ENCODE results near the gene KLHL21.

The KLHL21 gene

GRCh38 chr1:6599141-6599975 lies 3.3 kb downstream of the KLHL21 start:
- DNase-seq: peak; percentile 55

GRCh38 chr1:6597777-6598131 lies 4.9 kb downstream of the KLHL21 start:
- DNase-seq: no peak

GRCh38 chr1:6596886-6597776 lies 5.5 kb downstream of the KLHL21 start:
- no peak for DNase-seq

GRCh38 chr1:6596351-6596750 lies 6.3 kb downstream of the KLHL21 start:
- no peak for DNase-seq

- no peak for DNase-seq
These were observed 7.5 kb downstream of the KLHL21 start for GRCh38 chr1:6594977-6595740.

GRCh38 chr1:6593810-6594209 lies 8.9 kb downstream of the KLHL21 start:
- DNase-seq: no peak

GRCh38 chr1:6592865-6593593 lies 9.6 kb downstream of the KLHL21 start:
- no peak for DNase-seq

GRCh38 chr1:6592441-6592840 lies 10.2 kb downstream of the KLHL21 start:
- DNase-seq: no peak

- DNase-seq: no peak
These were observed 11.0 kb downstream of the KLHL21 start for GRCh38 chr1:6591644-6592043.

- no peak for DNase-seq
These were observed 11.4 kb downstream of the KLHL21 start for GRCh38 chr1:6591222-6591621.

- DNase-seq: no peak
These were observed 12.6 kb downstream of the KLHL21 start for GRCh38 chr1:6590046-6590445.

GRCh38 chr1:6588893-6589520 lies 13.7 kb downstream of the KLHL21 start:
- DNase-seq: no peak

GRCh38 chr1:6588128-6588892 lies 14.4 kb downstream of the KLHL21 start:
- no peak for DNase-seq

- no peak for DNase-seq
These were observed 15.2 kb downstream of the KLHL21 start for GRCh38 chr1:6587261-6588005.

- no peak for DNase-seq
These were observed 16.3 kb downstream of the KLHL21 start for GRCh38 chr1:6586404-6586816.

- no peak for DNase-seq
These were observed 16.8 kb downstream of the KLHL21 start for GRCh38 chr1:6585841-6586240.

GRCh38 chr1:6585081-6585722 lies 17.5 kb downstream of the KLHL21 start:
- DNase-seq: no peak

GRCh38 chr1:6584126-6585080 lies 18.3 kb downstream of the KLHL21 start:
- no peak for DNase-seq

- DNase-seq: no peak
These were observed 20.3 kb downstream of the KLHL21 start for GRCh38 chr1:6582370-6582769.

Data from CD4-positive, alpha-beta T cell treated with Interleukin-15 for 1 hour (primary cell).